ENCODE measurements around the gene GFRA1.

DNA sequence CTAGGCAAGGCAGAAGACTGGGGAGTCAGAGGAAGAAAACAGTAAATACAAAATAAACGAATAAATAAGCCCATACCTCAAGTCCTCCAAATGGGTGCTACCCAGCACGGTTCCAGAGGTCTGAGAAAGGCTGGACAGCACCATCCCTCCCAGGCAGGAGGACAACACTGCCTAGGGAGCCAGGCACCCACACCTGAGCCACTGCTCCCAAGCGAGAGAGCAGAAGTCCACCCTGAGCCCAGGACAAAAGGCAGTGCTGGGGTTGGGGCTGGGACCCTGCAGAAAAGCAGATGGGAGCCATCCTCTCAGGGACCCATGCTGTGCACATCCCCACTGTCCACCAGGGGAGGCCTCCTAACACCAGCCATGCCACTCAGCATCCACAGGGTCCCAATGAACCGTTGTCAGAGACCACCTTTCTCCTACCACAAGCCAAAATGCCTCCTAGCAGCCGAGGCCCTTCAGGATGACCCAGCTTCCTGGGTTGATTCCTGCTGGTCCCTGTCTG is 16.2 kb downstream of the GFRA1 start:
- TF ChIP-seq, protein P1, sequence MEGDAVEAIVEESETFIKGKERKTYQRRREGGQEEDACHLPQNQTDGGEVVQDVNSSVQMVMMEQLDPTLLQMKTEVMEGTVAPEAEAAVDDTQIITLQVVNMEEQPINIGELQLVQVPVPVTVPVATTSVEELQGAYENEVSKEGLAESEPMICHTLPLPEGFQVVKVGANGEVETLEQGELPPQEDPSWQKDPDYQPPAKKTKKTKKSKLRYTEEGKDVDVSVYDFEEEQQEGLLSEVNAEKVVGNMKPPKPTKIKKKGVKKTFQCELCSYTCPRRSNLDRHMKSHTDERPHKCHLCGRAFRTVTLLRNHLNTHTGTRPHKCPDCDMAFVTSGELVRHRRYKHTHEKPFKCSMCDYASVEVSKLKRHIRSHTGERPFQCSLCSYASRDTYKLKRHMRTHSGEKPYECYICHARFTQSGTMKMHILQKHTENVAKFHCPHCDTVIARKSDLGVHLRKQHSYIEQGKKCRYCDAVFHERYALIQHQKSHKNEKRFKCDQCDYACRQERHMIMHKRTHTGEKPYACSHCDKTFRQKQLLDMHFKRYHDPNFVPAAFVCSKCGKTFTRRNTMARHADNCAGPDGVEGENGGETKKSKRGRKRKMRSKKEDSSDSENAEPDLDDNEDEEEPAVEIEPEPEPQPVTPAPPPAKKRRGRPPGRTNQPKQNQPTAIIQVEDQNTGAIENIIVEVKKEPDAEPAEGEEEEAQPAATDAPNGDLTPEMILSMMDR (IDR thresholded peaks at IDR 0.05), result no peak
- TF ChIP-seq EP300 (IDR thresholded peaks at IDR 0.05) (no peak), POLR2A (IDR thresholded peaks at IDR 0.05) (no peak)
